Caki2 (cell line): ENCODE results near the gene AAK1. TPM values are rescaled to one million over a fixed set of nuclear protein-coding genes. Genes with fewer than 3 reads are reported as not detected.
"Not testable (repeated sequence)": the region's sequence is repeated elsewhere in the genome, so short reads cannot be mapped to it uniquely, and the experiment has no call there.

ENCODE experiments used
- DNase-seq: peaks from one replicate; pipeline ENCODE4 v3.0.0-alpha.2; 2015; ENCODE audit warnings: low read depth
- in situ Hi-C: cut with HindIII; loops from 2 replicates; pipeline ENCODE4 v1.10.0; 2016; ENCODE audit warnings: low sequenced_read_pairs, low pct_unique_long_range_greater_than_20kb, mixed read lengths
- total RNA-seq: library from RNA; depleted of rRNA; stranded (reverse); fragments of >200 nt; shearing (Covaris generic); gene quantifications from 2 replicates; pipeline ENCODE4 v1.2.3, GENCODE V29; 2014; ENCODE audit warnings: low replicate concordance; rRNA removed

Gene AAK1
- total RNA-seq, 1 experiment from 2014 or later: 15.9 TPM

DNA sequence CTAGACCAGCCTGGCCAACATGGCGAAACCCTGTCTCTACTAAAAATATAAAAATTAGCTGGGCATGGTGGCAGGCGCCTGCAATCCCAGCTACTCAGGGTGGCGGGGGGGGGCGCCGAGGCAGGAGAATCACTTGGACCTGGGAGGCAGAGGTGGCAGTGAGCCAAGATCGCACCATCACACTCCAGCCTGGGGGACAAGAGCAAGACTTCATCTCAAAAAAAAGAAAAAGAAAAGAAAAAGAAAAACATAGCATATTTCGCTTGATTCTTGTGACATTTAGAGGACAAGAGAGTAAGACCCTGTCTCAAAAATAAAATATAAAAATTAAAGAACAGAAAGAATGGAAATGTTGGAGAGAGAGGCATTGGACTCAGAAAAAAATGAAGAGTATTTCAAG lies 224.4 kb downstream of the AAK1 start:
- DNase-seq: not testable (repeated sequence)

GRCh38 chr2:69416147-69416546 lies 227.4 kb downstream of the AAK1 start:
- in situ Hi-C loops: no loop called here
- no peak for DNase-seq

More for the DNA sequence above, 224.4 kb downstream of the AAK1 start:
- in situ Hi-C loops: not testable (repeated sequence)

Other genes with a start within 250 kb of the AAK1 start
- 61.9 and 78.5 TPM in 2 replicates for gene NFU1, start 206.3 kb downstream of the AAK1 start, total RNA-seq
- gene ANXA4, start 98.4 kb upstream of the AAK1 start, total RNA-seq: 309 and 330 TPM in 2 replicates
- gene GMCL1, start 185.9 kb upstream of the AAK1 start, total RNA-seq: 12.8 and 16.9 TPM in 2 replicates